Limb (tissue), 2 donors: Measurements from ENCODE around the gene ZGPAT.
"Not testable (repeated sequence)": the region's sequence is repeated elsewhere in the genome, so short reads cannot be mapped to it uniquely, and the experiment has no call there.

Experiments
- DNase-seq, 2 donors: peaks; one replicate each; pipeline ENCODE4 v3.0.0-alpha.2; 2016; ENCODE audit errors: extremely low spot score in 2 of 2

ZGPAT gene

GRCh38 chr20:63765082-63765873, 57.4 kb downstream of the ZGPAT start:
- DNase-seq: no peak

- DNase-seq: no peak
These were observed 58.1 kb downstream of the ZGPAT start for GRCh38 chr20:63765902-63766301.

GRCh38 chr20:63766695-63767426, 59.0 kb downstream of the ZGPAT start:
- no peak for DNase-seq

- DNase-seq: no peak
These were observed 59.6 kb downstream of the ZGPAT start for GRCh38 chr20:63767456-63767855.

GRCh38 chr20:63767886-63768285, 60.0 kb downstream of the ZGPAT start:
- DNase-seq: no peak

GRCh38 chr20:63768591-63769515, 61.0 kb downstream of the ZGPAT start:
- DNase-seq: no peak

- DNase-seq: no peak
These were observed 62.1 kb downstream of the ZGPAT start for GRCh38 chr20:63769891-63770474.

GRCh38 chr20:63771046-63771707, 63.3 kb downstream of the ZGPAT start:
- DNase-seq: no peak

GRCh38 chr20:63772781-63773518, 65.1 kb downstream of the ZGPAT start:
- no peak for DNase-seq

- no peak for DNase-seq
These were observed 65.9 kb downstream of the ZGPAT start for GRCh38 chr20:63773571-63774241.

GRCh38 chr20:63774306-63774705, 66.5 kb downstream of the ZGPAT start:
- DNase-seq: no peak

- peak; percentile 78 to 91 for DNase-seq
These were observed 67.5 kb downstream of the ZGPAT start for GRCh38 chr20:63775096-63775978.

GRCh38 chr20:63776875-63777274, 69.0 kb downstream of the ZGPAT start:
- DNase-seq: not testable (repeated sequence)

GRCh38 chr20:63777614-63778013, 69.8 kb downstream of the ZGPAT start:
- no peak for DNase-seq

- DNase-seq: no peak
These were observed 70.4 kb downstream of the ZGPAT start for GRCh38 chr20:63778034-63778752.

GRCh38 chr20:63778857-63779256, 71.0 kb downstream of the ZGPAT start:
- no peak for DNase-seq

- DNase-seq: no peak
These were observed 73.3 kb downstream of the ZGPAT start for GRCh38 chr20:63781181-63781580.

GRCh38 chr20:63782051-63782471, 74.2 kb downstream of the ZGPAT start:
- no peak for DNase-seq
